Activated T-helper 17 cell treated with anti-CD3 and anti-CD28 coated beads, Interleukin-2, amount 50 U/mL, for 72 hours (primary cell): ENCODE measurements around the gene DDIT3. TPM values are rescaled to one million over a fixed set of nuclear protein-coding genes. Genes with fewer than 3 reads are reported as not detected.
A peak's percentile ranks its signal among the peaks of the same experiment; 100 is the strongest.

Experiments
- ATAC-seq: fragments of 150-1000 bp; cut with Tn5 transposase; replicated peaks from 2 replicates; pipeline ENCODE4 v1.10.0; 2021; ENCODE audit warnings: mild to moderate bottlenecking, moderate library complexity
- H3K27ac Mint-ChIP-seq: one replicate; pipeline ENCODE4 v1.8.0; 2022; ENCODE audit warnings: mixed read lengths
- H3K27me3 Mint-ChIP-seq: one replicate; pipeline ENCODE4 v1.8.0; 2022; ENCODE audit warnings: mixed read lengths
- H3K36me3 Mint-ChIP-seq: one replicate; pipeline ENCODE4 v1.8.0; 2022; ENCODE audit warnings: low read depth, mild to moderate bottlenecking, mixed read lengths
- H3K4me1 Mint-ChIP-seq: one replicate; pipeline ENCODE4 v1.8.0; 2022; ENCODE audit warnings: mixed read lengths
- H3K4me3 Mint-ChIP-seq: one replicate; pipeline ENCODE4 v1.8.0; 2022; ENCODE audit warnings: mild to moderate bottlenecking, mixed read lengths
- H3K9me3 Mint-ChIP-seq: one replicate; pipeline ENCODE4 v1.8.0; 2022; ENCODE audit warnings: mixed read lengths
- total RNA-seq, 2 donors: library from RNA; stranded (reverse); gene quantifications; one replicate each; pipeline ENCODE4 v1.2.3, GENCODE V29; 2022

Gene DDIT3
- total RNA-seq, 2 donors from 2014 or later: 14.2 to 25.3 TPM

DNA sequence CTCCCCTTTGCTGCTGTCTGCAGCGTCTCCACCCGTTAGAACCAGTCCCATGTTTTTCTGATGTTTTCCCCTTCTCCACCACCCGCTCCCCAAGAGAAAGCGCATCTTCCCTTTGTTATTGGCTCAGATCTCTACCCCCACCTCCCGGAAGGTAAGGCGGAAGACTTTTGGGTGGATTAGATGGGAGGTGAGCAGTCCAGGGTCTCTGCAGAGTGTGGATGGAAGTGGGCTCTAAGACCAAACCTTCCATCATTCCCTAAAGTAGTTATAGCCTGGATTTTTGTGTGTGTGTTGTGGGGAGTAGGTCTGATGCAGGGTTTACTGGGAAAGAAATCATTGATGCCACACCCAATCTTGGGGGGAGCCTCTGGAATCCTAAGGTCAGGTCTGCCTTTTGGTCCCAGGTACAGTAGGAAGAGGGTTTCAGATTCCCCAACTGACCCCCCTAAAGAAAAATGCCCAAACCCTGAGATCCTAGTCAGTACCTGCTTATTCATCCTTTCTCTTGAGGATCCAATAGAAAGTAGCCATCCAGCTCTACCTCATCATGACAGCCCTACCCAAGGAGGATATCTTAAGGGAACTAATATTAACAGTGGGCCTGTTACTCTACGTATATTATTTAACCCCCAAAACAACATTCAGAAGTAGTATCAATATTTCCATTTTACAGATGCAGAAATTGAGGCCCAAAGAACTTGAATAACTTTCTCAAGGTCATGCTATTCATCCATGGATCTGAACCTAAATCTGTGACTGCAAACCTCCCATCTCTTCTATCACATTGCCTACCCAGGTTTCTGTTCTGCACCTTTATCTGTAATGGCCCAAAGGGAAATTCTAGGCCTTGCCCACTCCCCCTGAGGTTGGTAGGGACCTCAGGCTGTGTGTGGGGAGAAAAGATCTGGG, 30.6 kb upstream of the DDIT3 start:
- peak overlapping the region; percentile 72 for H3K4me3 Mint-ChIP-seq
- H3K27ac Mint-ChIP-seq: no peak overlapping the region
- H3K36me3 Mint-ChIP-seq: peaks cover 6% of the 10 kb centered on the region
- no peaks in the 10 kb centered on the region for H3K9me3 Mint-ChIP-seq
- ATAC-seq: no peak
- peaks cover 3% of the 10 kb centered on the region for H3K27me3 Mint-ChIP-seq
- peaks cover 15% of the 10 kb centered on the region for H3K4me1 Mint-ChIP-seq

DNA sequence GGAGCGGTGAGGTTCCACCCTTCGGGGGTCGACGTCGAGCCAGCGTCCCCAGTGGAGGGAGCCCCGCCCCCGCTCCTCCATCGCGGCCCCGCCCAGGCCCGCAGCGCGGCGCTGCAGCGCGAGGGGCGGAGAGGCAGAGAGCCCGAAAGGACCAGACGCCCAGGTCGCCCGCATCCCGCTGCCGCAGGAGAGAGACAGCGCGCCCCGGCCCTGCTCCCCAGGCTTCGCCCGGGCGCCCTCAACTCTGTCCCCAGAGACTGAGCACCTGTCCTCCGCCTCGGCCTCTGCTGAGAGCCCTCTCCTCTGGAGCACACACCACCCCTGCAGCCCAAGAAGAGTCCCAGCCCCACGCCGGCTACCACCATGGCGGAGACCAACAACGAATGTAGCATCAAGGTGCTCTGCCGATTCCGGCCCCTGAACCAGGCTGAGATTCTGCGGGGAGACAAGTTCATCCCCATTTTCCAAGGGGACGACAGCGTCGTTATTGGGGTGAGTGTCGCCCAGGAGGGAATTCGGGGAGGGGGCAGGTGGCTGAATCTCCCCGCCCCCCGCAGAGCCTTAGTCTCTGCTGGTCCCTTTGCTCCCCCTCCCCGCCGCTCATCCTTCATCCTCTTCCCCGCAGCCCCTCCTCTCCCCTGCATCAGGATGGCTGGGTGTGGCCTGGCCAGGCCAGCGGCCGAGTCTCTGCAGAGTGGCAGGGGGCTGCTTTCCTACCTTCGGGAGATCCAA, 29.8 kb upstream of the DDIT3 start, which contains the start of gene KIF5A:
Gene KIF5A (plus strand): TSS at position 136 of the 732 bp plus-strand sequence. CDS start 228 bp downstream, at position 364.
- H3K4me1 Mint-ChIP-seq: peaks cover 23% of the 10 kb centered on the region
- H3K27me3 Mint-ChIP-seq: peaks cover 3% of the 10 kb centered on the region
- H3K9me3 Mint-ChIP-seq: no peaks in the 10 kb centered on the region
- peak; percentile 55 for ATAC-seq
- H3K36me3 Mint-ChIP-seq: peaks cover 14% of the 10 kb centered on the region
- H3K4me3 Mint-ChIP-seq: peak within 1 kb of the TSS; percentile 72
- H3K27ac Mint-ChIP-seq: peak within 1 kb of the TSS; percentile 49

DNA sequence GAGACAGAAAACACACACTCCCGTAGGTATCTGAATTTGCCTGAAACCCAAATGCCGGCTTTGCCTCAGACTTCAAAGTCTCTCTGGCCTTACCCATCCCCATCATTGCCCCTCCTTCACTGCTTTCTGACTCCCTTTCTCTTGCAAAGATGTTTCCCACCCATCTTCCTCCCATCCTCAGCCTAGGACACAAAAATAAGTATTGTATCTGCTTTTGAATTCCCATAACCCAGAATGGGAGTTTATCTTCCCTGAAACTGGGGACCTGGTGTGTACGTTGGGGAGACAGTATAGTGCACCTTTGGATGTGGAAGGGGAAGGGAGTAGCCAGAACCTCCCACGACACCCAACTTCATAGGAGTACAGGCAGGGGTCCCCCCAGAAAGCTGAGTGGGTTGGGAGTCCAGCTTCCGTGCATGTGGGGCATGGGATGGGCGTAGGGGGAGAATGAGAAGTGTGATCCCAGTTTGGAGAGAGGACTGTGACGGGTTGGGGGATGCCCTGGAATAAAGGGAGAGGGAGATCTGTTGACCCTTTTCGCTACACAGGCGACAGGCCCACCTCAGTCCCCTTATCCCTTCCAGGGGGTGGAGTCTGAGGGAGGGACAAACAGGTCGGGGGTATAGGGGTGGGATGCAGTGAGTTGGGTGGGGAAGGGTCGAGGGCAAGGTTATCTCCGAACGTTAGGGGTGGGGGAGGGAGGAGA, 29.0 kb upstream of the DDIT3 start:
- Mint-ChIP-seq H3K4me1 (peaks cover 26% of the 10 kb centered on the region), H3K4me3 (peak overlapping the region; percentile 72), H3K9me3 (no peaks in the 10 kb centered on the region), H3K27ac (peak overlapping the region; percentile 49), H3K27me3 (peaks cover 3% of the 10 kb centered on the region), H3K36me3 (peaks cover 20% of the 10 kb centered on the region)
- peak; percentile 2 for ATAC-seq

DNA sequence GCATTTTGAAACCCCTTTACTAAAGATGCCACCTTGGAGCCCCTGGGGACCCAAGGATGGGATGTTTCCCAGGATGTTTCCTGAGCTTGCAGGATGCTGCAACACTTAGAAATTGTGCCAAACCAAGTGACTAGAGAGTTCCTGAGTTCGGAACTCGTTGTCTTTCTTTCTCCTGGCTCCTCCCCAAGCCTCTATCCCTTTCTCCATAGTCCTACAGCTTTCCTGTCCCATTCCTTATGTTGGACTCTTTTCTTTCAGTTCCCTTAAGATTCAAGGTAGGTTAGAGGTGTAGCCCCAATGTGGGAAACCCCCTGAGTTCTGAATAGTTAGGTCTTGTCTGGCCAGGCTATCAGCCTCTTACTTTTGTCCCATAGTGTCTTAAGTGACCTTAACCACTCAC, 28.2 kb upstream of the DDIT3 start:
- Mint-ChIP-seq H3K27ac (no peak overlapping the region), H3K36me3 (peaks cover 20% of the 10 kb centered on the region), H3K4me1 (peaks cover 26% of the 10 kb centered on the region), H3K4me3 (peak overlapping the region; percentile 72), H3K9me3 (no peaks in the 10 kb centered on the region), H3K27me3 (peaks cover 3% of the 10 kb centered on the region)
- no peak for ATAC-seq

DNA sequence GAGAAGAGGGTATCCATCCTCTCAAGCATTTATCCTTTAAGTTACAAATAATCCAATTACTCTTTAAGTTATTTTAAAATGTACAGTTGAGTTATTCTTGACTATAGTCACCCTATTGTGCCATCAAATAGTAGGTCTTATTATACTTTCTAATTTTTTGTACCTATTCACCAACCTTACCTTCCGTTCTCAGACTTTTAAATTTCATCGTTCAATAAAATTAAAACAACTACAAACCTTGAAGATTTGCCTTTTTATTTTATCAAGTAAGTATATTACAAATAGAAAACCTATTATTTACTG, 27.6 kb upstream of the DDIT3 start:
- Mint-ChIP-seq H3K4me3 (peak overlapping the region; percentile 91), H3K9me3 (no peaks in the 10 kb centered on the region), H3K27me3 (peaks cover 3% of the 10 kb centered on the region), H3K36me3 (peaks cover 21% of the 10 kb centered on the region), H3K4me1 (peaks cover 26% of the 10 kb centered on the region), H3K27ac (peak overlapping the region; percentile 97)
- no peak for ATAC-seq

DNA sequence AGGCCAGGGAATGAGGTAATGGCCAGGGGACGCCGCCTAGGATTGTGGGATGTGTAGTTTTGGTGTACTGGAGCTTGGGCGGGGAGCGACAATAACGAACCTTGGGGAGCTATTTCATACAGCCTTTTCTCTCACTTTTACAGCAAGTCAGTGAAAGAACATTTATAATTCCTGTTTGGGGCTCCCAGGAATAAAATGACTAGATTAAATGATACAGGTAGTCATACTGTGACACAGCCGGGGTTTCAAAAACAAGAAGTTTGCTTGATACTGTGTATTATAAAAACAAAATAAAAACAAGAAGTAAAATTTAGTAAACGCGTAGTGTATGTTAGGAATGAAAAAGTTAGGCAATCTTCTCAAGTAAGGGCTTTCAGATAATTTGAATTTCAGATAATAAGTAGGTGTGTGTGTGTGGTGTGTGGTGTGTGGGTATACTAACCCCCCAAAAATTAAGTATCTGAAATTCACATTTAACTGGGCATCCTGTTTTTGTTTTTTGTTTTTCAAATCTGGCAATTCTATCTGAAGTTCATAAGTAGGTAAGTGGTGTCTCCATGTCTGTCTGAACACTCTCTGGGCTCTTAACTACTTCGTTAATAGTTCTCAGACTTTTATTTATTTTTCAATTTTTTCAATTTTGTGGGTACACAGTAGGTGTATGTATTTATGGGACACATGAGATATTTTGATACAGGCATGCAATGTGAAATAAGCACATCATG, 27.1 kb upstream of the DDIT3 start:
- no peaks in the 10 kb centered on the region for H3K9me3 Mint-ChIP-seq
- peaks cover 3% of the 10 kb centered on the region for H3K27me3 Mint-ChIP-seq
- H3K36me3 Mint-ChIP-seq: peaks cover 26% of the 10 kb centered on the region
- H3K27ac Mint-ChIP-seq: peak overlapping the region; percentile 97
- ATAC-seq: no peak
- peak overlapping the region; percentile 91 for H3K4me3 Mint-ChIP-seq
- peaks cover 26% of the 10 kb centered on the region for H3K4me1 Mint-ChIP-seq

DNA sequence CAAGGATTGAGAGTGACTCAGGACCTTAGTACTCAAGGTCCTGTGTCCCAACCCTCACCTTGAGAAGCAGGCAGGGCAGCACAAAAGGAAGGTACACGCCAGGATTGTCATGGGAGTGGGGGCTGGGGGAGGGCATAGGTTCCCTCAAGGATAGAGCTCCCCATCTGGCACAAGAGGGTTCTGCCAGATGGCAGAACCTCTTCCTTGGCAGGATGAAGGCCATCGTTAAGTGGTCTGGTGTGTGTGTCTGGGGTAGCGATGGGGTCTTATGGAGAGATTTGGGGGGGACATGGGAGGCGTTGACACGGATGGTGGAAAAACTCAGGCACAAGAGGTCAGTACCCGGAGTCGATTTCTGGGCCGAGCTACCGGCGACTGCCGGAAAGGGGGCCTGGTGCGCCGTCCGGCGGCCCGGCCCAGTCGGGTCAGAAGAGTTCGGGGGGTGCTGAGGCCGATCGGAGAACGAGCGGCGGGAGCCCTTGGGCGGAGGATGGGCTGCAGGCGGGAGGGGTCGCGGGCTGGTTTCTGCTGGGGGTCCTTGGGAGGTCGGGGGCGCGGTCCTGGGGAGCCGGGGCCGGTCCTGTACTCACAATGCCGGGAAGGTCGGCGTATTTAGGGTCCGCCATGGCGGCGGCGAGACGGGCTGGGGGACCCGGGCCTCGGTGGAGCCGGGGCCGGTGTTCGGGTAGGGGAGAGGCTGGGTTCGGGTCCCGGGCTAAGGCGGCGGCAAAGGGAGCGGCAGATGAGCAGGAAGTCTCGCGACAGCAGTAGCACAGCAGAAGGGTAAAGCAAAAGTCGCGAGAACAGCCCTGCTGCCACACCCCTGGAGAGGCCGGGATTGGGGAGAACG, 26.3 kb upstream of the DDIT3 start, which contains the start of gene DCTN2:
Gene DCTN2 (minus strand): TSS at position 755 of the 850 bp plus-strand sequence. CDS start 129 bp downstream, at position 626.
- H3K27ac Mint-ChIP-seq: peak within 1 kb of the TSS; percentile 97

DNA sequence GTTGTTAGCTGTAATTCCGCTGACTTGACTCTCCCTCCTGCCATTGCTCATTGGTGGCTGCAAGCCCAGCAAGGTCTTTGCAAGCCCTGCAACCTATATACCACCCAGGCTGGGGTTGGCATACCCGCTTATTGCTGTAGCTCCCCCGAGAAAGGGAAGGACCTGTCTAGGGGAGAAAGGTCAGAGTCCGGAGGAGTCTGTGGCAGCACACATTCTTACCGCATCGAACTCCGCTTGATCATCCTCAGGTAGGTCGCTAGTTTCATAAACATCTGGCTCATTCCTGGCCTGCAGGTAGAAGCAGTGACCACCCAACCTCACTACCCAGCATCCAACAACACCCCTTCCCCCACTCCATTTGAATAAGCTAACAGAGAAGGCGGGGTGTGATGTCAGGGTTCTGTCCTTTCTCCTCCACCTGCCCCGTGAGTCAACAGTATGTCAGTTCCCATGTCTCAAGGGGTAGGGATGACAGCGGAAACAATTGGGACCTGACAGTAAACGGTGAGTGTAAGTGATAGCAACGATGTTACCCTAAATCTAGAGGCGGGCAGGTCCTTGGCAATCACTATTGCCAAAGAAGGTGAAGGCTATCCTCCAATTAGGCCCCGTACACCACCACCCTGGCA, 25.6 kb upstream of the DDIT3 start:
- peaks cover 37% of the 10 kb centered on the region for H3K36me3 Mint-ChIP-seq
- H3K4me3 Mint-ChIP-seq: peak overlapping the region; percentile 91
- ATAC-seq: peak; percentile 7
- peaks cover 3% of the 10 kb centered on the region for H3K27me3 Mint-ChIP-seq
- H3K4me1 Mint-ChIP-seq: peaks cover 29% of the 10 kb centered on the region
- peak overlapping the region; percentile 97 for H3K27ac Mint-ChIP-seq
- H3K9me3 Mint-ChIP-seq: no peaks in the 10 kb centered on the region

More for the DNA sequence above, 26.3 kb upstream of the DDIT3 start, which contains the start of gene DCTN2:
- Mint-ChIP-seq H3K4me1 (peaks cover 26% of the 10 kb centered on the region), H3K4me3 (peak within 1 kb of the TSS; percentile 91), H3K9me3 (no peaks in the 10 kb centered on the region), H3K27me3 (peaks cover 3% of the 10 kb centered on the region), H3K36me3 (peaks cover 31% of the 10 kb centered on the region)
- ATAC-seq: peak; percentile 99

DNA sequence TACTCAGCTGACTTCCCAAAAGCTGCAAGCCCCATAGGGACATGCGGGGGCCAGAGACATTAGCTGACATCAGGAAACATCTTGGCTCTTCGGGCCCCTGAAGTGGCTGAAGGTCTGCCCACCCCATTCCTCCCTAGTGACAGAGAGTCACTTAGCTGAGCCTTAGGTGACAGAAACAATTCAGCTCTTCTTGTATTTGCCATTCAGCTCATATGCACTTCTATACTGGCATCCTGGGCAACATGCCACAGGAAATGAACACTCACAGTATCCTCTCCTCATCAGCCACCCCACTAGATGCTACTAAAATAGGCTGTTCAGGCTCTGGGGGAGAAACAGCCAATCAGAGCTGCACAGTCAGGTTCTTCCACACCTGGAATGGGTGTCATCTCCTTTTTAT, 23.3 kb upstream of the DDIT3 start:
- peaks cover 24% of the 10 kb centered on the region for H3K4me1 Mint-ChIP-seq
- peaks cover 58% of the 10 kb centered on the region for H3K36me3 Mint-ChIP-seq
- no peak overlapping the region for H3K4me3 Mint-ChIP-seq
- H3K27ac Mint-ChIP-seq: peak overlapping the region; percentile 32
- ATAC-seq: no peak
- no peaks in the 10 kb centered on the region for H3K27me3 Mint-ChIP-seq
- H3K9me3 Mint-ChIP-seq: no peaks in the 10 kb centered on the region

DNA sequence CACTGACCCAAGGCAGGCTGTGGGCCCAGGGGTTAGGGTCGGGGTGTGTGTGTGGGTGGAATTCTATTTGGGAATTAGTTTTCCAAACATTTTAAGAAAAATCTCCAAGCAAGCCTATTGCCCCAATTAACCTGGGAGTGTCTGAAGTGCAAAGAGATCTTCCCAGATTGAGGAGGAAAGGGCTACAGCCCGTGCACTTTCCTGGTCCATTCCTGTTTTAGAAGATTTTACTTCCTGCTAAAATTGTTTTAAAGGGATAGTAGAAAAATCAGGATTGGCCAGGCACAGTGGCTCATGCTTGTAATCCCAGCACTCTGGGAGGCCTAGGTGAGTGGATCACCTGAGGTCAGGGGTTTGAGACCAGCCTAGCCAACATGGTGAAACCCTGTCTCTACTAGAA, 21.4 kb upstream of the DDIT3 start:
- H3K9me3 Mint-ChIP-seq: no peaks in the 10 kb centered on the region
- no peak overlapping the region for H3K27ac Mint-ChIP-seq
- peaks cover 24% of the 10 kb centered on the region for H3K4me1 Mint-ChIP-seq
- peaks cover 76% of the 10 kb centered on the region for H3K36me3 Mint-ChIP-seq
- H3K4me3 Mint-ChIP-seq: no peak overlapping the region
- ATAC-seq: no peak
- no peaks in the 10 kb centered on the region for H3K27me3 Mint-ChIP-seq

DNA sequence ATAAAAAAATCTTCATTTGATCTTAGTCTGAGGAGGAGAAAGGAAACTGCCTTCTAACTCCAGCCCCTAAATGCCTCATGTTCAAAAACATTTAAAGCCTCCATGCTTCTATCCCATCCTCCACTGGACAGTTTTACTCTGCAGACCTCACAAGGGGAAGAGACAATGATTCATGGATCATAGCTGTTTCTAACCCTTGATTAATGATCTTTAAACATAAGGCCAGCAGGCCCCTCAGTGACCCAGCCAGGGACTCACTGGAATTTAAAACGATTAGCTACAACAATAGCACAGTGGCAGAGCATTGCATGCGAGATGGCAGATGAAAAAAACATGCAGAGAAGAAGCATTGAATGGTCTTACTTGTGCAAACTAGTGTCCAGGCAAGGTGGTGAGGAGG, 20.7 kb upstream of the DDIT3 start:
- H3K36me3 Mint-ChIP-seq: peaks cover 74% of the 10 kb centered on the region
- H3K4me3 Mint-ChIP-seq: no peak overlapping the region
- no peaks in the 10 kb centered on the region for H3K9me3 Mint-ChIP-seq
- ATAC-seq: no peak
- no peaks in the 10 kb centered on the region for H3K27me3 Mint-ChIP-seq
- peaks cover 21% of the 10 kb centered on the region for H3K4me1 Mint-ChIP-seq
- no peak overlapping the region for H3K27ac Mint-ChIP-seq

DNA sequence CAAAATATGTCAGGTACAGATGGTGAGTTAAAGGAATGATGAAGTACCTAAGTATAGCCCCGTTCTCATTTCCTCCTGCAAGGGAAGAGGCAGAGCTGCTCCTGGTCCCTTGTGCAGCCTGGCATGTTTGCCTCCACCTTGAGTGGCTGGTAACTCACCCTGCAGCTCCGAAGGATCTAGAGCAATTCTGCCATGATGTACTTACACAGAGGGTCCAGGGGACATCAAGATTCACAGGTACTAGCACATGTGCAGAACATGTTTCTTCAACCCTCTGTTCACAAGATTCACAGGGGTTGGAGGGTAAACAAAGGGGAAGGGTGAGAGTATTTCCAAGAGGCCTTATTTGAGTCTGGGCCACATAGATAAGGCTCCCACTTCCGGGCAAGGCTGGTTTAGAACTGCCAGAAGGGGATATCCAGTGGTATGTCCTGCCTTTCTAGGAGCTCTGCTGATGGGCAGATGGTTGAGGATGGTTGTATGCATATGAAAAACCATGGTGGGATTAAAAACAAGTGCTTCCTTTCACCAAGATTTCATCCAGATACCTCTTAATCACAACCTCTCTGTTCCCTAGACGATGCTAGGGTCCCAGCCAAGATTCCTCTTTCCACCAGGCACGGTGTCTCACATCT, 18.9 kb upstream of the DDIT3 start:
- ATAC-seq: no peak
- Mint-ChIP-seq H3K27me3 (no peaks in the 10 kb centered on the region), H3K9me3 (no peaks in the 10 kb centered on the region), H3K4me3 (no peak overlapping the region), H3K27ac (peak overlapping the region; percentile 47), H3K4me1 (peaks cover 9% of the 10 kb centered on the region), H3K36me3 (peaks cover 77% of the 10 kb centered on the region)
